ENCODE data around the gene SLC25A26.

GRCh38 chr3:66259566-66260255 lies 38.9 kb downstream of the SLC25A26 start:
- no peak for TF ChIP-seq CTCF (optimal IDR thresholded peaks at IDR 0.05 in 1 of 3, IDR thresholded peaks at IDR 0.05 in 1 of 3, conservative IDR thresholded peaks at IDR 0.05 in 1 of 3; ENCODE audit: extremely low read depth in 1 of 3, insufficient read depth in 2 of 3, low read length in 3 of 3)
- no peak for TF ChIP-seq EZH2 (IDR thresholded peaks at IDR 0.05; ENCODE audit: low read length)
